HCT116 (cell line): Measurements from ENCODE around the gene LDHD. TPM values are rescaled to one million over a fixed set of nuclear protein-coding genes. Genes with fewer than 3 reads are reported as not detected.

Experiments used
- ATAC-seq: fragments of 200-7000 bp; cut with Tn5 transposase; 2 replicates; pipeline ENCODE4 v1.9.1; 2020; ENCODE audit warnings: mild to moderate bottlenecking, moderate library complexity
- BruUV-seq: library from RNA; stranded (reverse); fragments of 400-500 nt; replicated peaks from 2 replicates; lab custom pipeline; 2021; lab: Mats Ljungman, UMichigan
- CTCF ChIA-PET: fragments of 300-600 bp; sonication (Branson Sonifier 250); formaldehyde crosslinking; loops from one replicate; lab custom pipeline; 2021; ENCODE audit warnings: antibody characterized with exemption; lab: Charles Lee
- POLR2A ChIA-PET: fragments of 300-600, 350-600 bp; sonication (Branson Sonifier 250); formaldehyde crosslinking; loops from one replicate; lab custom pipeline; 2021; ENCODE audit warnings: antibody characterized with exemption; lab: Charles Lee
- RAD21 ChIA-PET, 2 experiments: fragments of 300-600 bp; sonication (Branson Sonifier 250); formaldehyde crosslinking; loops; one replicate each; lab custom pipeline; 2023; ENCODE audit warnings: low total read pairs in 2 of 2; ENCODE audit not compliant: uncharacterized antibody in 2 of 2, unreplicated experiment in 2 of 2, low non-redundant PET in 1 of 2; lab: Charles Lee
- DNase-seq: peaks from one replicate; pipeline ENCODE4 v3.0.0-alpha.2; 2010; ENCODE audit warnings: low read depth, low spot score
- H2AFZ ChIP-seq: fragments of 200-600 bp; shearing (Covaris generic), sonication (generic); 2 replicates; pipeline ENCODE4 v1.6.1; 2017; ENCODE audit warnings: low read depth, mixed run types, mixed read lengths, antibody characterized with exemption, low read length; ENCODE audit not compliant: poor library complexity, severe bottlenecking
- H3K27ac ChIP-seq: 2 replicates; pipeline ENCODE4 v1.5.1; 2012; ENCODE audit warnings: low read depth, low read length
- H3K27me3 ChIP-seq: fragments of 200-600 bp; sonication (generic); 2 replicates; pipeline ENCODE4 v1.6.1; 2016; ENCODE audit warnings: mixed run types, low read length, mixed read lengths; ENCODE audit not compliant: insufficient read depth
- H3K36me3 ChIP-seq, 2 experiments: fragments of 200-500 bp in 1 of 2; fragments of 200-600 bp in 1 of 2; sonication (Bioruptor generic) in 1 of 2; sonication (generic) in 1 of 2; 2 replicates each; pipeline versions ENCODE4 v1.5.1 to v1.6.1; 2014 to 2016; ENCODE audit warnings: low read length in 2 of 2, inconsistent platforms in 1 of 2, mixed read lengths in 1 of 2, mixed run types in 1 of 2; ENCODE audit not compliant: insufficient read depth in 2 of 2, control insufficient read depth in 1 of 2
- H3K4me1 ChIP-seq, 2 experiments: fragments of 200-600 bp in 1 of 2; sonication (generic) in 1 of 2; 2 replicates each; pipeline versions ENCODE4 v1.5.1 to v1.6.1; 2012 to 2017; ENCODE audit warnings: low read length in 2 of 2, inconsistent platforms in 1 of 2, mild to moderate bottlenecking in 1 of 2, mixed read lengths in 1 of 2, mixed run types in 1 of 2, moderate library complexity in 1 of 2; ENCODE audit not compliant: insufficient read depth in 2 of 2, control insufficient read depth in 1 of 2
- H3K4me2 ChIP-seq: fragments of 200-600 bp; sonication (generic); 2 replicates; pipeline ENCODE4 v1.6.1; 2017; ENCODE audit warnings: mixed run types, low read length, mixed read lengths
- H3K4me3 ChIP-seq, 2 experiments: fragments of 200-600 bp in 1 of 2; sonication (generic) in 1 of 2; replicated peaks in 1 of 2; 2 replicates each; pipeline ENCODE4 v1.5.1; 2011 to 2016; ENCODE audit warnings: low read length in 2 of 2, control low read depth in 1 of 2, low read depth in 1 of 2, mild to moderate bottlenecking in 1 of 2, mixed read lengths in 1 of 2, mixed run types in 1 of 2
- H3K79me2 ChIP-seq: fragments of 200-600 bp; sonication (generic); 2 replicates; pipeline ENCODE4 v1.6.1; 2017; ENCODE audit warnings: mild to moderate bottlenecking, mixed run types, low read length, moderate library complexity, mixed read lengths; ENCODE audit not compliant: insufficient read depth
- H3K9ac ChIP-seq: fragments of 200-600 bp; sonication (generic); 2 replicates; pipeline ENCODE4 v1.6.1; 2016; ENCODE audit warnings: low read length, mixed read lengths
- H3K9me2 ChIP-seq: fragments of 200-600 bp; sonication (generic), shearing (Covaris generic); 2 replicates; pipeline ENCODE4 v1.6.1; 2017; ENCODE audit warnings: mixed run types, mild to moderate bottlenecking, moderate library complexity; ENCODE audit not compliant: insufficient read depth
- H3K9me3 ChIP-seq, 2 experiments: fragments of 200-500 bp in 1 of 2; fragments of 200-600 bp in 1 of 2; sonication (Bioruptor generic) in 1 of 2; sonication (generic) in 1 of 2; 2 replicates each; pipeline ENCODE4 v1.6.1; 2014 to 2017; ENCODE audit warnings: low read length in 2 of 2, mixed read lengths in 2 of 2, inconsistent platforms in 1 of 2, low read depth in 1 of 2, mild to moderate bottlenecking in 1 of 2, mixed run types in 1 of 2, moderate library complexity in 1 of 2; ENCODE audit not compliant: control insufficient read depth in 1 of 2, insufficient read depth in 1 of 2
- H4K20me1 ChIP-seq: fragments of 200-600 bp; sonication (generic), shearing (Covaris generic); 2 replicates; pipeline ENCODE4 v1.6.1; 2017; ENCODE audit warnings: mixed run types, mild to moderate bottlenecking, moderate library complexity; ENCODE audit not compliant: insufficient read depth
- CBX3 ChIP-seq: IDR thresholded peaks from 2 replicates; pipeline ENCODE4 v1.6.1; 2012; ENCODE audit warnings: low read depth
- CEBPB ChIP-seq: IDR thresholded peaks from 2 replicates; pipeline ENCODE4 v1.6.1; 2012; ENCODE audit warnings: low read depth
- EGR1 ChIP-seq: IDR thresholded peaks from 2 replicates; pipeline ENCODE4 v1.6.1; 2012; ENCODE audit warnings: low read depth
- ELF1 ChIP-seq: IDR thresholded peaks from 2 replicates; pipeline ENCODE4 v1.6.1; 2012; ENCODE audit warnings: low read depth, borderline replicate concordance
- EZH2 ChIP-seq: fragments of 200-600 bp; sonication (generic); IDR thresholded peaks from 2 replicates; pipeline ENCODE4 v1.6.1; 2017; ENCODE audit warnings: antibody characterized with exemption, mixed run types
- EZH2phosphoT487 ChIP-seq: fragments of 200-600 bp; IDR thresholded peaks from 2 replicates; pipeline ENCODE4 v1.6.1; 2018; ENCODE audit warnings: antibody characterized with exemption, borderline replicate concordance
- POLR2A ChIP-seq: IDR thresholded peaks from 2 replicates; pipeline ENCODE4 v1.7.0; 2011; ENCODE audit warnings: borderline replicate concordance; ENCODE audit not compliant: insufficient read depth, insufficient read length; ENCODE audit errors: extremely low read depth
- POLR2AphosphoS5 ChIP-seq: IDR thresholded peaks from 2 replicates; pipeline ENCODE4 v1.6.1; 2011; ENCODE audit warnings: mild to moderate bottlenecking, low read depth, low read length, moderate library complexity
- RAD21 ChIP-seq: IDR thresholded peaks from 2 replicates; pipeline ENCODE4 v1.6.1; 2012; ENCODE audit warnings: low read depth, mild to moderate bottlenecking
- SIN3A ChIP-seq: IDR thresholded peaks from 2 replicates; pipeline ENCODE4 v1.6.1; 2012; ENCODE audit warnings: low read depth
- SP1 ChIP-seq: IDR thresholded peaks from 2 replicates; pipeline ENCODE4 v1.6.1; 2012; ENCODE audit warnings: low read depth
- TCF7L2 ChIP-seq: IDR thresholded peaks from 2 replicates; pipeline ENCODE4 v1.7.0; 2011; ENCODE audit warnings: borderline replicate concordance, inconsistent platforms; ENCODE audit not compliant: insufficient read depth, insufficient read length; ENCODE audit errors: extremely low read depth
- ZFX ChIP-seq: fragments of 450-650 bp; IDR thresholded peaks from 2 replicates; pipeline ENCODE4 v1.6.1; 2017
- intact Hi-C: fragments of 100-400 bp; cut with micrococcal nuclease; formaldehyde crosslinking; loops from 2 replicates; pipeline ENCODE4 v1.10.0; 2022
- total RNA-seq: library from RNA; stranded (reverse); gene quantifications from one replicate; pipeline ENCODE4 v1.2.1, GENCODE V29; 2021; ENCODE audit not compliant: unreplicated experiment
- TF ChIP-seq, protein P1 (sequence below), 3 experiments: fragments of 200-600 bp in 1 of 3; sonication (generic) in 1 of 3; IDR thresholded peaks in 2 of 3; conservative IDR thresholded peaks in 1 of 3; 2 replicates each; pipeline ENCODE4 v1.5.1; 2012 to 2017; ENCODE audit warnings: low read depth in 2 of 3, low read length in 2 of 3, antibody characterized with exemption in 1 of 3, borderline replicate concordance in 1 of 3, control low read depth in 1 of 3, mild to moderate bottlenecking in 1 of 3, mixed read lengths in 1 of 3, mixed run types in 1 of 3, moderate library complexity in 1 of 3; ENCODE audit not compliant: insufficient read depth in 1 of 3
- TF ChIP-seq, protein P2 (sequence below): IDR thresholded peaks from 2 replicates; pipeline ENCODE4 v1.6.1; 2012
- TF ChIP-seq, protein P3 (sequence below): IDR thresholded peaks from 2 replicates; pipeline ENCODE4 v1.6.1; 2011; ENCODE audit warnings: mild to moderate bottlenecking, low read length, moderate library complexity; ENCODE audit not compliant: insufficient replicate concordance; ENCODE audit errors: extremely low read depth

LDHD gene
- total RNA-seq, 1 experiment from 2014 or later = 3.4 TPM

DNA sequence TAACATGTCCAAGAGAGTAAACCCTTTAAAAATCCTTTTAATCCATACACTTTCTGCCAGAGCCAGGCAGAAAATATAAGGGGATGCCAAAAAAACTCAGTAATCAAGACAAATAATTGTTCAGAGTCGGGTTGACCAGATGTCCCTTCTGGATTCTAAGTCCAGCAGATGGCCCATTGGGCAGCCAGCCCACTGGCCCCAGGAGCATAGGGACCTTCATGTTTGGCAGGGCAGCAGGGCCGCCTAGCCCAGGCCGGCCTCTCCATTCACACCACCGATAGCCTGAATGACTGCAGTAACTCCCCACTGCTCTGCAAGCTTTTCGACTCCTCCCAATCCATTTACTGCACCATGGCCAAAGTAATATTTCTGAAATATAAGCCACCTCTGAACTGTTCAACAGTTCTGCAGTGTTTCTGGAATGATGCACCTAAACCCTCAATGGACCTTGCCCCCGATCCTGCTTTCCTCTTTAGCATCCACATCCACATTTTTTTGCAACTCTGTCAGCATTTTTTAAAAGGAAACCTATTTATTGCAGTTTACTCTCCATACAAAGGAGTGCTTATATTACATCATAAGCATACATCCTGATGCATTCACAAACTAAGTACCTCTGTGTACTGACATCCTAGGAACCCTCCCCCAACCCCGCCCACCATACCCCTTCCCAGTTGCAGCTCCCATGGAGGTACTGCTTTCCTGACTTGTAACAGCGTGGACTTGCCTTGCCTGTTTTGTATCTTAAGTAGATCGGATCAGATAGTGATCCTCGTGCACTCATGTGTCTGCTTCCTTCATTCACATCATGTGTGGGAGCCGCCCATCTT, 46.4 kb downstream of the LDHD start:
- no peak overlapping the region for H3K4me3 ChIP-seq
- H3K27me3 ChIP-seq = no peaks in the 10 kb centered on the region
- no peak overlapping the region for H3K4me2 ChIP-seq
- H4K20me1 ChIP-seq = no peaks in the 10 kb centered on the region
- H3K79me2 ChIP-seq = peaks cover 72% of the 10 kb centered on the region
- no TSS peak for BruUV-seq
- H2AFZ ChIP-seq = no peak overlapping the region
- no peaks in the 10 kb centered on the region for H3K9me3 ChIP-seq
- no peak overlapping the region for H3K9ac ChIP-seq
- POLR2A ChIA-PET = no interaction called here
- TF ChIP-seq CEBPB (no peak), TCF7L2 (no peak), SP1 (no peak), RAD21 (no peak), ELF1 (no peak), POLR2A (no peak), EZH2phosphoT487 (no peak), POLR2AphosphoS5 (no peak), ZFX (no peak), SIN3A (no peak), EZH2 (no peak), CBX3 (no peak), EGR1 (no peak)
- TF ChIP-seq, protein P1, sequence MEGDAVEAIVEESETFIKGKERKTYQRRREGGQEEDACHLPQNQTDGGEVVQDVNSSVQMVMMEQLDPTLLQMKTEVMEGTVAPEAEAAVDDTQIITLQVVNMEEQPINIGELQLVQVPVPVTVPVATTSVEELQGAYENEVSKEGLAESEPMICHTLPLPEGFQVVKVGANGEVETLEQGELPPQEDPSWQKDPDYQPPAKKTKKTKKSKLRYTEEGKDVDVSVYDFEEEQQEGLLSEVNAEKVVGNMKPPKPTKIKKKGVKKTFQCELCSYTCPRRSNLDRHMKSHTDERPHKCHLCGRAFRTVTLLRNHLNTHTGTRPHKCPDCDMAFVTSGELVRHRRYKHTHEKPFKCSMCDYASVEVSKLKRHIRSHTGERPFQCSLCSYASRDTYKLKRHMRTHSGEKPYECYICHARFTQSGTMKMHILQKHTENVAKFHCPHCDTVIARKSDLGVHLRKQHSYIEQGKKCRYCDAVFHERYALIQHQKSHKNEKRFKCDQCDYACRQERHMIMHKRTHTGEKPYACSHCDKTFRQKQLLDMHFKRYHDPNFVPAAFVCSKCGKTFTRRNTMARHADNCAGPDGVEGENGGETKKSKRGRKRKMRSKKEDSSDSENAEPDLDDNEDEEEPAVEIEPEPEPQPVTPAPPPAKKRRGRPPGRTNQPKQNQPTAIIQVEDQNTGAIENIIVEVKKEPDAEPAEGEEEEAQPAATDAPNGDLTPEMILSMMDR (IDR thresholded peaks at IDR 0.05 in 2 of 3, conservative IDR thresholded peaks at IDR 0.05 in 1 of 3; ENCODE audit: borderline replicate concordance in 1 of 3, insufficient read depth in 1 of 3, low read depth in 2 of 3, low read length in 2 of 3) = no peak
- TF ChIP-seq, protein P2, sequence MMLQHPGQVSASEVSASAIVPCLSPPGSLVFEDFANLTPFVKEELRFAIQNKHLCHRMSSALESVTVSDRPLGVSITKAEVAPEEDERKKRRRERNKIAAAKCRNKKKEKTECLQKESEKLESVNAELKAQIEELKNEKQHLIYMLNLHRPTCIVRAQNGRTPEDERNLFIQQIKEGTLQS = no peak
- TF ChIP-seq, protein P3, sequence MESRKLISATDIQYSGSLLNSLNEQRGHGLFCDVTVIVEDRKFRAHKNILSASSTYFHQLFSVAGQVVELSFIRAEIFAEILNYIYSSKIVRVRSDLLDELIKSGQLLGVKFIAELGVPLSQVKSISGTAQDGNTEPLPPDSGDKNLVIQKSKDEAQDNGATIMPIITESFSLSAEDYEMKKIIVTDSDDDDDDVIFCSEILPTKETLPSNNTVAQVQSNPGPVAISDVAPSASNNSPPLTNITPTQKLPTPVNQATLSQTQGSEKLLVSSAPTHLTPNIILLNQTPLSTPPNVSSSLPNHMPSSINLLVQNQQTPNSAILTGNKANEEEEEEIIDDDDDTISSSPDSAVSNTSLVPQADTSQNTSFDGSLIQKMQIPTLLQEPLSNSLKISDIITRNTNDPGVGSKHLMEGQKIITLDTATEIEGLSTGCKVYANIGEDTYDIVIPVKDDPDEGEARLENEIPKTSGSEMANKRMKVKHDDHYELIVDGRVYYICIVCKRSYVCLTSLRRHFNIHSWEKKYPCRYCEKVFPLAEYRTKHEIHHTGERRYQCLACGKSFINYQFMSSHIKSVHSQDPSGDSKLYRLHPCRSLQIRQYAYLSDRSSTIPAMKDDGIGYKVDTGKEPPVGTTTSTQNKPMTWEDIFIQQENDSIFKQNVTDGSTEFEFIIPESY = no peak
- CTCF ChIA-PET = no interaction called here
- no peak for DNase-seq
- RAD21 ChIA-PET = no interaction called here
- H3K27ac ChIP-seq = no peak overlapping the region
- H3K4me1 ChIP-seq = no peaks in the 10 kb centered on the region
- H3K9me2 ChIP-seq = no peaks in the 10 kb centered on the region
- intact Hi-C loops = no loop called here
- no peaks in the 10 kb centered on the region for H3K36me3 ChIP-seq
- ATAC-seq = no peak
